ENCODE data around the gene ABI1. TPM values are rescaled to one million over a fixed set of nuclear protein-coding genes. Genes with fewer than 3 reads are reported as not detected.
A peak's percentile ranks its signal among the peaks of the same experiment; 100 is the strongest.

The ABI1 gene
- total RNA-seq, 4 donors from 2014 or later = 29.9 to 54.5 (median 47.8) TPM

- DNase-seq = no peak
- intact Hi-C loops (cut with DNase I; ENCODE audit: low total_unique reads) = no loop called here
- TF ChIP-seq CTCF (IDR thresholded peaks at IDR 0.05) = no peak
- TF ChIP-seq EP300 (IDR thresholded peaks at IDR 0.05; ENCODE audit: low read depth) = no peak
- no peak for TF ChIP-seq POLR2AphosphoS5 (IDR thresholded peaks at IDR 0.05)
- TF ChIP-seq POLR2A (IDR thresholded peaks at IDR 0.05) = no peak
- no peak overlapping the region for H3K27ac ChIP-seq
- in situ Hi-C loops (cut with MboI; ENCODE audit: low pct_ligation_motif_present in 1 of 4, low pct_unique_long_range_greater_than_20kb in 1 of 4, low sequenced_read_pairs in 3 of 4) = loop anchor here in 1 of 4 donors (10.0 kb wide), 1 partner anchor 54 kb away; no protein-coding TSS in a partner anchor
- H3K4me3 ChIP-seq = no peak overlapping the region
- no peaks in the 10 kb centered on the region for H3K36me3 ChIP-seq
- no peaks in the 10 kb centered on the region for H3K9me3 ChIP-seq
- H3K27me3 ChIP-seq = no peaks in the 10 kb centered on the region
- WGBS, 2 donors (ENCODE audit: low coverage in 1 of 2) = 93% methylated on average over 8 of the region's 8 CpGs; no CpG with 5 or more reads in 1 of the 2 donors
- H3K4me1 ChIP-seq = peaks cover 13 to 58% (median 18%) of the 10 kb centered on the region in 4 donors
These were observed 59.5 kb downstream of the ABI1 start for GRCh38 chr10:26801274-26801673.

GRCh38 chr10:26800468-26800867, 60.3 kb downstream of the ABI1 start:
- WGBS, 2 donors (ENCODE audit: low coverage in 1 of 2) = 92 to 100% methylated on average over 5 to 7 of the region's 7 CpGs
- TF ChIP-seq POLR2AphosphoS5 (IDR thresholded peaks at IDR 0.05) = no peak
- TF ChIP-seq CTCF (IDR thresholded peaks at IDR 0.05) = no peak
- no peak for TF ChIP-seq EP300 (IDR thresholded peaks at IDR 0.05; ENCODE audit: low read depth)
- TF ChIP-seq POLR2A (IDR thresholded peaks at IDR 0.05) = no peak
- no peak overlapping the region for H3K4me3 ChIP-seq
- in situ Hi-C loops (cut with MboI; ENCODE audit: low pct_ligation_motif_present in 1 of 4, low pct_unique_long_range_greater_than_20kb in 1 of 4, low sequenced_read_pairs in 3 of 4) (loop anchor here in 1 of 4 donors (10.0 kb wide), 1 partner anchor 54 kb away; no protein-coding TSS in a partner anchor), intact Hi-C loops (cut with DNase I; ENCODE audit: low total_unique reads) (no loop called here)
- no peaks in the 10 kb centered on the region for H3K36me3 ChIP-seq
- H3K27ac ChIP-seq = no peak overlapping the region
- H3K9me3 ChIP-seq = peaks cover 0 to 3% of the 10 kb centered on the region in 2 donors
- DNase-seq = no peak
- H3K4me1 ChIP-seq = peaks cover 10 to 51% (median 13%) of the 10 kb centered on the region in 4 donors
- no peaks in the 10 kb centered on the region for H3K27me3 ChIP-seq

- Histone ChIP-seq H3K4me3 (no peak overlapping the region), H3K27ac (peak overlapping the region in 1 of 4 donors; percentile 22), H3K36me3 (no peaks in the 10 kb centered on the region), H3K4me1 (peaks cover under 1 to 40% (median 8%) of the 10 kb centered on the region in 4 donors), H3K9me3 (peaks cover 0 to 6% of the 10 kb centered on the region in 2 donors), H3K27me3 (no peaks in the 10 kb centered on the region)
- peak; percentile 38 for DNase-seq
- intact Hi-C loops (cut with DNase I; ENCODE audit: low total_unique reads) = no loop called here
- in situ Hi-C loops (cut with MboI; ENCODE audit: low pct_ligation_motif_present in 1 of 4, low pct_unique_long_range_greater_than_20kb in 1 of 4, low sequenced_read_pairs in 3 of 4) = no loop called here
- WGBS, 2 donors (ENCODE audit: low coverage in 1 of 2) = 32 to 34% methylated on average over 4 of the region's 4 CpGs
- TF ChIP-seq EP300 (IDR thresholded peaks at IDR 0.05; ENCODE audit: low read depth) (no peak), POLR2A (IDR thresholded peaks at IDR 0.05) (no peak), POLR2AphosphoS5 (IDR thresholded peaks at IDR 0.05) (no peak), CTCF (IDR thresholded peaks at IDR 0.05) (no peak)
These were observed 61.4 kb downstream of the ABI1 start for GRCh38 chr10:26799342-26799741.

GRCh38 chr10:26798298-26798697, 62.5 kb downstream of the ABI1 start:
- Histone ChIP-seq H3K4me3 (no peak overlapping the region), H3K27ac (no peak overlapping the region), H3K9me3 (peaks cover 0 to 6% of the 10 kb centered on the region in 2 donors), H3K27me3 (no peaks in the 10 kb centered on the region), H3K4me1 (peaks cover 0 to 31% (median under 1%) of the 10 kb centered on the region in 4 donors), H3K36me3 (no peaks in the 10 kb centered on the region)
- 92 to 94% methylated on average over 5 of the region's 5 CpGs for WGBS, 2 donors (ENCODE audit: low coverage in 1 of 2)
- intact Hi-C loops (cut with DNase I; ENCODE audit: low total_unique reads) (no loop called here), in situ Hi-C loops (cut with MboI; ENCODE audit: low pct_ligation_motif_present in 1 of 4, low pct_unique_long_range_greater_than_20kb in 1 of 4, low sequenced_read_pairs in 3 of 4) (no loop called here)
- DNase-seq = no peak
- no peak for TF ChIP-seq CTCF (IDR thresholded peaks at IDR 0.05)
- TF ChIP-seq POLR2A (IDR thresholded peaks at IDR 0.05) = no peak
- no peak for TF ChIP-seq EP300 (IDR thresholded peaks at IDR 0.05; ENCODE audit: low read depth)
- no peak for TF ChIP-seq POLR2AphosphoS5 (IDR thresholded peaks at IDR 0.05)

Data from transverse colon (tissue), 4 donors.